Ovary (tissue), 3 donors: ENCODE data around the gene DUSP12.

Experiments
- CTCF ChIP-seq, 3 donors: fragments of 450-650 bp in 2 of 3; fragments of 200-600 bp in 1 of 3; IDR thresholded peaks; one replicate each; pipeline versions ENCODE4 v1.5.1 to v1.8.0; 2016 to 2022; ENCODE audit warnings: antibody characterized with exemption in 3 of 3, mild to moderate bottlenecking in 1 of 3
- POLR2A ChIP-seq: fragments of 450-650 bp; IDR thresholded peaks from one replicate; pipeline ENCODE4 v1.6.1; 2017; ENCODE audit warnings: antibody characterized with exemption, mild to moderate bottlenecking, moderate library complexity
- donor health status: DM: no; HTN: no; CAD: no.

- TF ChIP-seq CTCF (IDR thresholded peaks at IDR 0.05) (no peak), POLR2A (no peak)
These were observed 42.9 kb upstream of the DUSP12 start, which contains the start of gene FCRLA for GRCh38 chr1:161706482-161707347.
